Measurements from ENCODE around the gene STX18. TPM values are rescaled to one million over a fixed set of nuclear protein-coding genes. Genes with fewer than 3 reads are reported as not detected.

STX18 gene
- total RNA-seq, 2 donors from 2014 or later, result 24.1 to 33.5 TPM

DNA sequence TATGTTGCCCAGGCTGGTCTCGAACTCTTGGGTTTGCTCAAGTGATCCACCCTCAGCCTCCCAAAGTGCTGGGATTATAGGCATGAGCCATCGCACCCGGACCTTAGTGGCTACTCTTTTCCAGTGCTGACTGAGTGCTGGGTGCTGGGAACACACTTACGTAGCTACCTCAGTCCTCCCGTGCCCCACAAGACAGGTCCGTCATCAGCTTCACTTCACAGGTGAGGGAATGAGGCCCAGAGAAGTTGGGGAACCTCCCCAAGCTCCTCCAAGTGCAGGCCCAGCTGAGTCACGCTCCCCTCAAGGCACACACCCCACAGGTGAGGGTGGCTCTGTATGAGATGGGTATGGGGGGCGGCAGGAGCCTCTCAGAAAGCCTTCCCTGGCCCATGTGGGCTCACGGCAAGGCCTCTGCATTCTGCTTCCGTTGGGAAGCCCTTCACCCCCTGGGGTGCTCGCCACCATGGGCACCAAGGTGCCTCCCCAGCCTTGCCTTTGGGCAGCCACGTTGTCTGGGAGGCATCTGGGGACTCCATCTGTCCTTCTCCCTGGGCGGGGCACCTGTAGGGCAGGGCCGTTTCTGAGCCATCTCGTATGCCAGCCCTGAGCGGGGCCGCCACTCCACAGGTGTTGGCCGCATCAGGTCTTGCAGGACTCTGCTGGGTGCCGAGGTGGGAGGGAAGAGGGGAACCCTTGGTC is 126.6 kb downstream of the STX18 start:
- Histone ChIP-seq H3K9me3 (no peaks in the 10 kb centered on the region), H3K27me3 (replicated peaks; ENCODE audit: insufficient read depth) (no peaks in the 10 kb centered on the region), H3K36me3 (peaks cover 5 to 15% of the 10 kb centered on the region in 2 donors), H3K4me1 (replicated peaks) (no peaks in the 10 kb centered on the region), H3K27ac (no peak overlapping the region), H3K4me3 (no peak overlapping the region)
- no peak for DNase-seq (ENCODE audit: low spot score)
- 94% methylated on average over 18 of the region's 19 CpGs for WGBS
- intact Hi-C loops (cut with DNase I), result no loop called here
- TF ChIP-seq, protein P1, sequence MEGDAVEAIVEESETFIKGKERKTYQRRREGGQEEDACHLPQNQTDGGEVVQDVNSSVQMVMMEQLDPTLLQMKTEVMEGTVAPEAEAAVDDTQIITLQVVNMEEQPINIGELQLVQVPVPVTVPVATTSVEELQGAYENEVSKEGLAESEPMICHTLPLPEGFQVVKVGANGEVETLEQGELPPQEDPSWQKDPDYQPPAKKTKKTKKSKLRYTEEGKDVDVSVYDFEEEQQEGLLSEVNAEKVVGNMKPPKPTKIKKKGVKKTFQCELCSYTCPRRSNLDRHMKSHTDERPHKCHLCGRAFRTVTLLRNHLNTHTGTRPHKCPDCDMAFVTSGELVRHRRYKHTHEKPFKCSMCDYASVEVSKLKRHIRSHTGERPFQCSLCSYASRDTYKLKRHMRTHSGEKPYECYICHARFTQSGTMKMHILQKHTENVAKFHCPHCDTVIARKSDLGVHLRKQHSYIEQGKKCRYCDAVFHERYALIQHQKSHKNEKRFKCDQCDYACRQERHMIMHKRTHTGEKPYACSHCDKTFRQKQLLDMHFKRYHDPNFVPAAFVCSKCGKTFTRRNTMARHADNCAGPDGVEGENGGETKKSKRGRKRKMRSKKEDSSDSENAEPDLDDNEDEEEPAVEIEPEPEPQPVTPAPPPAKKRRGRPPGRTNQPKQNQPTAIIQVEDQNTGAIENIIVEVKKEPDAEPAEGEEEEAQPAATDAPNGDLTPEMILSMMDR (IDR thresholded peaks at IDR 0.05), result no peak
- TF ChIP-seq POLR2A (IDR thresholded peaks at IDR 0.05) (no peak), POLR2AphosphoS5 (IDR thresholded peaks at IDR 0.05) (no peak)

DNA sequence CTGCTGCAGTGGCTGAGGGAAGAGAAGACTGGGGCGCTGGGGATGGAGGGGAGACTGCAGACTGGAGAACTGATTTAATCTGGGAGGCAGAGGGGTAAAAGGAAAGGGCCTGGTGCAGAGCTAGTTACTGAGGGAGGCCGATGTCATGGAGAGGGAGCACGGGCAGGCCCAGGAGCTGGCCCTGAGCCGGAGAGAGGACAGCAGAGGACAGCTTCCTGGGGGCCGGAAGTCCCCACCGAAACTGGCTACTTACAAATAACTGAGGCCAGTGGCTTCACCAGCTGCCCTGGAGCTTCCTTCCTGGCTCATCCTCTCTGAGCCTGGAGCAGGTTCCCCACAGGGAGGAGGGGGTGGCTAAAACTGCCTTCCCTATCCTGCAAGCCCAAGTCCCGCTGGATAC is 128.0 kb downstream of the STX18 start:
- Histone ChIP-seq H3K4me1 (replicated peaks) (no peaks in the 10 kb centered on the region), H3K27ac (no peak overlapping the region), H3K27me3 (replicated peaks; ENCODE audit: insufficient read depth) (no peaks in the 10 kb centered on the region), H3K4me3 (no peak overlapping the region), H3K36me3 (peaks cover 0 to 3% of the 10 kb centered on the region in 2 donors), H3K9me3 (no peaks in the 10 kb centered on the region)
- 88% methylated on average over 7 of the region's 7 CpGs for WGBS
- intact Hi-C loops (cut with DNase I), result no loop called here
- TF ChIP-seq POLR2A (IDR thresholded peaks at IDR 0.05) (no peak), POLR2AphosphoS5 (IDR thresholded peaks at IDR 0.05) (no peak)
- TF ChIP-seq, protein P1 (IDR thresholded peaks at IDR 0.05), result no peak
- DNase-seq (ENCODE audit: low spot score), result no peak

DNA sequence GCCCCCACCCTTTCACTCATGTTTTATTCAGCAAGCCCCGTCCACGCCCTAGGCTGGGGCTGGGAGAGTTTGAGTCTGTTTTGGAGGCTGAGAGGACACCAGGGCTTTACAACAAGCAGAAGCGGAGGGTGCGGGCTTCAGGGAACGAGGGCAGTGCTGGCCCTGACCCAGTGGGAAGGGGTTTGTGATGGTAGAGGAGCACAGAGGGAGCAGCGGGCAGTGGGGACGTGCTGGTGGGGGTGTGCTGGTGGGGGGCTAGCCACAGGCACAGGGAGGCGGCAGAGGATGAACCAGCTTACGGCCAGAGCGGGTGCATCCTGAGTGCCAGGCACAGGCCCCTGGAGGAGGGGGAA is 128.5 kb downstream of the STX18 start:
- intact Hi-C loops (cut with DNase I), result no loop called here
- Histone ChIP-seq H3K4me1 (replicated peaks) (no peaks in the 10 kb centered on the region), H3K4me3 (no peak overlapping the region), H3K27ac (no peak overlapping the region), H3K9me3 (no peaks in the 10 kb centered on the region), H3K27me3 (replicated peaks; ENCODE audit: insufficient read depth) (no peaks in the 10 kb centered on the region), H3K36me3 (no peaks in the 10 kb centered on the region)
- WGBS, result 93% methylated on average over 10 of the region's 10 CpGs
- no peak for TF ChIP-seq POLR2AphosphoS5 (IDR thresholded peaks at IDR 0.05)
- no peak for TF ChIP-seq POLR2A (IDR thresholded peaks at IDR 0.05)
- TF ChIP-seq, protein P1 (IDR thresholded peaks at IDR 0.05), result no peak
- DNase-seq (ENCODE audit: low spot score), result no peak

DNA sequence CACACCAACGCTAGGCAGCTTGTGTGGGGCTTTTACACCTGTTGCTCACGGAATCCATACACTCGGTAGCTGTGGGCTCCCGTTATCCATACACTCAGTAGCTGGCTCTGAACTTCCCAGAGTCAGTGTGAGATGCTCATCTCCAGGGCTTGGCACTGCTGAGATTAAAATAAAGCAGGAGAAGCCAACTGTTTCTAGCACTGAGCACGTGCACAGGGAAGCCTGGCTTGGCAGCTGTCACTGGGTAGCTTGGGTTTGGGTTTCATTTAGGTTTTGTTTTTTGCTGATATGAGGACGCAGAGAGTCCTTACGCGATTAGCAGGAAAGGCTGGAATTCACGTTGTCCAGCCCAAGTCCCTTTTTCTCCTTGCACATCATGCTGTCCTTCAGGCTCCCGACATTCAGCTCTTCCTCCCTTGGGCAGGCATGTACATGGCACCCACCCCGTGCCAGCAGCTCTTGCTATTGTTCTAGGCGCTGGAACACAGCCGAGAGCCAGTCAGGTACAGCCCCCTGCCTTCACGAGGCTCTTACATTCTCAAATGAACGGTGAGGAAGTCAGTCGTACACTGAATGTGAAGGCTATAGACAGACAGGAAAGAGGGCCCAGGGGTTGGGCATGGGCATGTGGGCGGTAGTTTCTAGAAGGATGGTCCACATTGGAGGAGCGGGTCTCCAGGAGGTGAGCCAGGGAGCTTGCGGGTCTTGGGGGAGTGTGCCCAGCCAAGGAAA is 129.0 kb downstream of the STX18 start:
- no peaks in the 10 kb centered on the region for H3K4me1 ChIP-seq (replicated peaks)
- no peak for TF ChIP-seq POLR2A (IDR thresholded peaks at IDR 0.05)
- TF ChIP-seq POLR2AphosphoS5 (IDR thresholded peaks at IDR 0.05), result no peak
- TF ChIP-seq, protein P1 (IDR thresholded peaks at IDR 0.05), result no peak
- intact Hi-C loops (cut with DNase I), result no loop called here
- H3K9me3 ChIP-seq, result no peaks in the 10 kb centered on the region
- WGBS, result 54% methylated on average over 19 of the region's 19 CpGs
- H3K4me3 ChIP-seq, result no peak overlapping the region
- no peaks in the 10 kb centered on the region for H3K27me3 ChIP-seq (replicated peaks; ENCODE audit: insufficient read depth)
- H3K27ac ChIP-seq, result no peak overlapping the region
- no peak for DNase-seq (ENCODE audit: low spot score)
- H3K36me3 ChIP-seq, result no peaks in the 10 kb centered on the region

DNA sequence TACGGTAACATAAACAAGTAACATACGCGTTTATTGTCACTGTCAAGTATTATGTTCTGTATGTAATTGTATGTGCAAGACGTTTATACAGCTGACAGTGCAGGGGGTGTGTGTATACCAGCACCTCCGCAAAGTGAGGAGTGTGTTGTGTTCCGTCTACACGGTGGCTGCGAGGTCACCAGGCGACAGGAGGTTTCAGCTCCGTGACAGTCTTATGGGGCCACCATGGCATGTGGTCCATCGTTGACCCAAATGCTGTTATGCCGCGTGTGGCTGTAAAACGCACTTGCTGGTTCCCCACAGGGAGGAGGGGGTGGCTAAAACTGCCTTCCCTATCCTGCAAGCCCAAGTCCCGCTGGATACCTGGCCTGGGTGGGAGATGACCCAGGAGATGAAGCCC is 129.9 kb downstream of the STX18 start:
- intact Hi-C loops (cut with DNase I), result no loop called here
- 83% methylated on average over 15 of the region's 15 CpGs for WGBS
- no peaks in the 10 kb centered on the region for H3K27me3 ChIP-seq (replicated peaks; ENCODE audit: insufficient read depth)
- no peaks in the 10 kb centered on the region for H3K36me3 ChIP-seq
- H3K4me3 ChIP-seq, result no peak overlapping the region
- no peaks in the 10 kb centered on the region for H3K4me1 ChIP-seq (replicated peaks)
- no peak overlapping the region for H3K27ac ChIP-seq
- no peak for DNase-seq (ENCODE audit: low spot score)
- no peak for TF ChIP-seq POLR2AphosphoS5 (IDR thresholded peaks at IDR 0.05)
- no peak for TF ChIP-seq POLR2A (IDR thresholded peaks at IDR 0.05)
- TF ChIP-seq, protein P1 (IDR thresholded peaks at IDR 0.05), result no peak
- H3K9me3 ChIP-seq, result no peaks in the 10 kb centered on the region

Measured in prostate gland (tissue), 2 donors.